A549 treated with ZK216348 at 1 μM for 4 hours (cell line): ENCODE results near the gene ACACB. TPM values are rescaled to one million over a fixed set of nuclear protein-coding genes. Genes with fewer than 3 reads are reported as not detected.

ENCODE experiments used
- total RNA-seq: library from RNA; stranded (reverse); fragments of 200-300 nt; extraction: Qiagen RNA extraction; gene quantifications from 5 replicates; pipeline ENCODE4 v1.2.3, GENCODE V29; 2022; ENCODE audit warnings: low read depth

The ACACB gene
- total RNA-seq, result 7.9 to 10.6 TPM (median 10.0 TPM) in 5 replicates

DNA sequence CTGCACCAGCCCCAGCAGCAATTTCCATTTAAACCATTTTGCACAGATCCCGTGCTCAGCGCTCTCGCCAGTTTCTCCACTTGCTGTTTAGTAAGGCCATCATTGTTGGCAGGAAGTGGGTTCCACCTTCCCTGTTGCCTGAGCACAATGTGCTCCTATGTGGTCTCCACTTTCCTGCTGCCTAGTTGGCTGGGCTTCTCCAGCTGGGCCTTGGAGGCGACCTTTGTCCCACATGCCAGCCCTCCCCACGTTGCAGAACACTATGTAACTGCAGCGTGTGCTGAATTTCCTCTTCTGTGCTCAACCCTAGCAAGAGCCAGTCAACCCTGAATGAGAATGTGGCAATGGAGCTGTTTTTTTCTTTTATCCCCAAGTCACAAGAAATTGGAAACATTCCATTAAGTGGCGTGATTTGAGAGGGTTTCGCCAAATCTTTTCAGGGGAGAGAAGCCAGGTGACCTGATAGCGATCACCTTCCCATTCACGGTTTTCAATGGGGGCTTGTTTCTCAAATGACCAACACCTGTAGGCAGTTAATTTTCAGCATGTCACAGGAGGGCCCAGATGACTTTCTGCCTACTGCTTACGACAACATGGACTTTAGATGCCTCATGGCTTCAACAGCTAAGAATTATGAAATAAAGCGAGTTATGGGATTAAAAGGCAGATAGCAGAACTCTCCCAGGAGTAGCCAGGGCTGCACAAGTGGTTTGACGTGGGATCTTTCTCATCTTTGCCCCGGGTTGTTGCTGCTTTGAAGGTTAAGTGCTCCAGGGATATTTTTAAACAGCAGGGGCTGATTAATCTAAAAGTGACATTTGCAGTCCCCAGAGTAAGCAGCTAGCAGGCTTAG, at the start of gene ACACB:
ACACB (plus strand) TSS at position 830 of the 853 bp plus-strand sequence. CDS start 22,819 bp downstream, outside the sequence.

DNA sequence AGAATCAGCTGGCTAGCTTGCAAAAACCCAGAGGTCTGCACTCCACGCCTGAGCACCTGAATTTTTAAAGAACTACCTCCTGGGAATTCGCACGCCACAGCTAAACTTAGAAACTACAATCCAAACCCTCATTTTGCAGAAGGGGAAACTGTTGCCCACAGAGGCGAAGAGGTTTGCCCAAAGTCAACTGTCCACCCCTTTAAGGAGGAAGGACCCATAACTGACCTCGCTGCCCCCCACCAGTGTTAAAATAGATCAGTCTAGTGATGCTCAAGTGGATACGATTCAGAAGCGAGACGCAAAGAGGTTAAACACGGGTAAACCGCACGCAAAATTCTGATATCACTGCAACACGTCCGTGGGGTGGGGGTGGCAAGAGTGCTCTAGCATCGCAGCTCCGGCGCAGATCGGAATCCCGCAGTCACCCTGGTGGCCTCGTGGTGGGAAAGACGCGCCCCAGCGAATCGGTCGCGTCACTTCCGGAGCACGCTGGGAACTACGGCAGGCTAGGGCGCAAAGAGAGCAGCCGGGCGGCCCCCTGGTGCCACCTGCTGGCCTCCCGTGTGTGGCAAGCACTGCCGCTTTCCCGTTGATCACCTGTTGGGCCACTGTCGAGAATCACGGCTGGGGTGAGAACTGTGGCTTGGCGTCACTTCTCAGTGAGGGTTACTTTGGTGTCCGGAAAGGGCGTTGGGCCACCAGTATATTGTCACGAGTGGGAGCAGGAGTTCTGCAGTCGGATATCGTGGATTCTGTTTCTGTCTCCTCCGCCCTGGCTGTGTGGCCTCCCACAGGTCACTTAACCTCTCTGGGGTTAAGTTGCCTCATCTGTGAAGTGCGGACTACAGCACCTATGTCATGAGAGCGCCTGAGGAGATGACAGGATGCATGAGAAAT, 23.1 kb upstream of the ACACB start, which contains the start of gene ALKBH2:
ALKBH2 (minus strand) TSS at position 451 of the 897 bp plus-strand sequence. CDS start 686 bp downstream, outside the sequence.

DNA sequence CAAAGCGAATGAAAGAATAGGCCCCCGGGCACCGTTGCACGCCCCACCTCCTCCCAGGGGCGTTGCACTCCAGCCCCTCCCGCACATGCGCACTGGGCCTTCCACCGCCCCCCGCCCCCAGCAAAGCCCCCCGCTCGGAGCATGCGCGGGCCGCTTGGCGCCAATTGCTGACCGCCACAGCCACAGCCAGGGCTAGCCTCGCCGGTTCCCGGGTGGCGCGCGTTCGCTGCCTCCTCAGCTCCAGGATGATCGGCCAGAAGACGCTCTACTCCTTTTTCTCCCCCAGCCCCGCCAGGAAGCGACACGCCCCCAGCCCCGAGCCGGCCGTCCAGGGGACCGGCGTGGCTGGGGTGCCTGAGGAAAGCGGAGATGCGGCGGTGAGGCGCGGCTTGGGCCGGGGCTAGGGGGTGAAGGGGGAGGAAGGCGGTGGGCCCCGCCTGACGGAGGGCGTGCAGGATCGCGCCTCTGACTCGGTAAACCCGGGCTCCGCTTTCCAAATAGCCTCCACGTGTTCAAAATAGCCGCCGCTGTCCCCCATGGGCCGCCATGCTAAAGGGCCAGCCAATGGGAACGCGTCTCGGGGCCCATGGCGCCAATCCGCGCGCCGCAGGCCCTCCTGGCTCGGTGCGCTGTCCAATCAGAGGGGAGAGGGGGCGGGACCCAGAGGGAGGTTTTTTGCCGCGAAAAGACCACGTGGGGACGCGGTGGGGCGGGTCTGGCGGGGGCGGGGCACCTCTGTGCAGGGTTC, 18.8 kb upstream of the ACACB start, which contains the start of gene UNG:
UNG (plus strand) TSS at position 163 of the 748 bp plus-strand sequence; CDS start at position 246, 83 bp downstream.

DNA sequence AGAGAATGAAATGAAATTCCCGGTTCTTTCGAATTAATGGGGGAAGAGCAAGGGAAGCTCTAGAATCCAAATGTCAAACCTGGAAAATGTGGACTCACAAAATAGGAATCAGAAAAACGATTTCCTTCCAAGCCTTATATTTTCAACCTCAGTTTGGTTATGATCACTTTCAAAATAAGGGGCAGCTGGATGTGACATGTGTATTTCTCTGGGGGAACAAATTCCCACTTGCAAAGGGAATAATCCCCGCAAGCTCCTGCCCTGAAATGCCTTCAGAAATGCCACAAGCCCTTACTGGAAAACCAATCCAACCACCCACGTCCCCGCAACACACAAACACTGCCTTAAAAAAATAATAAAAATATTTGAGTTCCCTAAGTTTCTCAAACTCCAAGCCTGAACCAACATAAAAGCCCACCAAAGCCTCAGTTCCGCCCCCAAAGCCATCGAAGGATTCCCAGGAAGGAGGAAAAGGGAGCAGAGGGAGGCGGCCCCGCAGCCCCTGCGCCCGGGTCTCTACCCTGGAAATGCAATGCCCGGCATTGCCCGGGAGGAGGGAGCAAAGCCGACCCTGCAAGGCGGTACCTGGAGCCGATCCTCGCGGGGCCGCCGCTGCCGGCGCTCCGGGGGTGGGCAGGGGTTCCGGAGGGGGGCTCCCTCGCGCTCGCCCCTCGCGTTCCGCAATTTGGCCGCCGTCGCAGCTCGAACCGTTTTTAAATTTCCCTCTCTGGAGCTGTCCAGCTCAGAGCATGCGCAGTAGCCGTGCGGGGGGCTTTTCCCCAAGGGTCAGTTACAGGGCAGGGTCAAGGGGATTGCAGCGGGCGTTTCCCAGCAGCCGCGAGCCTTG, 192.4 kb downstream of the ACACB start, which contains the start of gene FOXN4:
FOXN4 (minus strand) TSS at position 751 of the 847 bp plus-strand sequence. CDS start 963 bp downstream, outside the sequence.

Other genes with a start within 250 kb of the ACACB start
- gene DAO, start 236.5 kb upstream of the ACACB start, total RNA-seq, result not detected in 5 replicates
- not detected in 5 replicates for gene SVOP, start 95.5 kb upstream of the ACACB start, total RNA-seq
- 6.4 to 10.2 TPM (median 9.6 TPM) in 5 replicates for gene USP30, start 64.0 kb upstream of the ACACB start, total RNA-seq
- 42.9 to 52.9 TPM (median 43.5 TPM) in 5 replicates for gene ALKBH2, start 23.1 kb upstream of the ACACB start, total RNA-seq
- gene UNG, start 19.0 kb upstream of the ACACB start, total RNA-seq, result 81.0 to 87.9 TPM (median 84.7 TPM) in 5 replicates
- 0.07 TPM in 1 of 5 replicates, not detected in the others for gene FOXN4, start 192.7 kb downstream of the ACACB start, total RNA-seq
- gene MYO1H, start 231.3 kb downstream of the ACACB start, total RNA-seq, result not detected in 5 replicates